Cardiac muscle cell (in vitro differentiated cells and primary cell): ENCODE results near the gene NT5M. TPM values are rescaled to one million over a fixed set of nuclear protein-coding genes. Genes with fewer than 3 reads are reported as not detected.
A peak's percentile ranks its signal among the peaks of the same experiment; 100 is the strongest.
"Not testable (repeated sequence)": the region's sequence is repeated elsewhere in the genome, so short reads cannot be mapped to it uniquely, and the experiment has no call there.

ENCODE experiments used
- DNase-seq, 2 donors: peaks; one replicate each; pipeline versions ENCODE4 v3.0.0 to v3.0.0-alpha.2; 2010 to 2017; ENCODE audit warnings: low read depth in 1 of 2, low spot score in 1 of 2
- H3K27ac ChIP-seq: fragments of 200-600 bp; sonication (generic); 2 replicates; pipeline ENCODE4 v1.5.1; 2016
- H3K27me3 ChIP-seq: fragments of 200-600 bp; sonication (generic); 2 replicates; pipeline ENCODE4 v1.6.0; 2016; ENCODE audit warnings: control low read depth
- H3K36me3 ChIP-seq: fragments of 200-600 bp; sonication (generic); 2 replicates; pipeline ENCODE4 v1.5.1; 2016; ENCODE audit warnings: control low read depth
- H3K4me1 ChIP-seq: fragments of 200-600 bp; sonication (generic); 2 replicates; pipeline ENCODE4 v1.8.1; 2017; ENCODE audit warnings: low read depth, mild to moderate bottlenecking, mixed run types
- H3K4me3 ChIP-seq: fragments of 200-600 bp; sonication (generic); 2 replicates; pipeline ENCODE4 v1.5.1; 2016; ENCODE audit warnings: mild to moderate bottlenecking
- H3K9me3 ChIP-seq: fragments of 200-600 bp; sonication (generic); 2 replicates; pipeline ENCODE4 v1.5.1; 2017; ENCODE audit warnings: low read depth, mild to moderate bottlenecking, control low read depth
- polyA plus RNA-seq: library from polyadenylated mRNA; unstranded; fragments of >200 nt; fragmentation: Nextera tagmentation; extraction: Ambion mirVana; gene quantifications from 2 replicates; pipeline ENCODE4 v1.2.1, GENCODE V29; 2016
- total RNA-seq: library from RNA; depleted of rRNA; stranded (reverse); fragments of >200 nt; gene quantifications from 2 replicates; pipeline ENCODE4 v1.2.3, GENCODE V29; 2016
- TF ChIP-seq, protein P1 (sequence below): IDR thresholded peaks from 2 replicates; pipeline ENCODE4 v1.5.1; 2012; ENCODE audit warnings: low read depth, mild to moderate bottlenecking, low read length

NT5M gene
- total and polyA plus RNA-seq, 2 experiments from 2014 or later = 32.9 to 38.5 TPM

DNA sequence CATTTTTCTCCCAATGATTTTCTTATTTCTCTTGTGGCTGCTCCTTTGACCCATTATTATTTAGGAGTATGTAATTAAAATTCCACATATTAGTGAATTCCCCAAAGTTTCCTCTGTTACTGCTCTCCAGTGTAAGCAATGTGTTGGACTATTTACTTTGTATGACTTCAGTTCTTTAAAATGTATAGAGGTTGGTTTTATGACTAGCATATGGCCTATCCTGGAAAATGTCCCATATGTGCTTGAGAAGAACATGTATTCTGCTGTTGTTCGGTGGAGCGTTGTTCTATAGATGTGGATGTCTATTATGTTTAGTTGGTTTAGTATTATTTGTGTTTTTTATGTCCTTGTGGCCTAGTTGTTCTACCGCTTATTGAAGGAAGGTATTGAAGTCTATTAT lies 6.0 kb upstream of the NT5M start:
- DNase-seq = no peak
- H3K27me3 ChIP-seq = no peaks in the 10 kb centered on the region
- no peaks in the 10 kb centered on the region for H3K36me3 ChIP-seq
- no peak overlapping the region for H3K4me3 ChIP-seq
- no peaks in the 10 kb centered on the region for H3K4me1 ChIP-seq
- TF ChIP-seq, protein P1, sequence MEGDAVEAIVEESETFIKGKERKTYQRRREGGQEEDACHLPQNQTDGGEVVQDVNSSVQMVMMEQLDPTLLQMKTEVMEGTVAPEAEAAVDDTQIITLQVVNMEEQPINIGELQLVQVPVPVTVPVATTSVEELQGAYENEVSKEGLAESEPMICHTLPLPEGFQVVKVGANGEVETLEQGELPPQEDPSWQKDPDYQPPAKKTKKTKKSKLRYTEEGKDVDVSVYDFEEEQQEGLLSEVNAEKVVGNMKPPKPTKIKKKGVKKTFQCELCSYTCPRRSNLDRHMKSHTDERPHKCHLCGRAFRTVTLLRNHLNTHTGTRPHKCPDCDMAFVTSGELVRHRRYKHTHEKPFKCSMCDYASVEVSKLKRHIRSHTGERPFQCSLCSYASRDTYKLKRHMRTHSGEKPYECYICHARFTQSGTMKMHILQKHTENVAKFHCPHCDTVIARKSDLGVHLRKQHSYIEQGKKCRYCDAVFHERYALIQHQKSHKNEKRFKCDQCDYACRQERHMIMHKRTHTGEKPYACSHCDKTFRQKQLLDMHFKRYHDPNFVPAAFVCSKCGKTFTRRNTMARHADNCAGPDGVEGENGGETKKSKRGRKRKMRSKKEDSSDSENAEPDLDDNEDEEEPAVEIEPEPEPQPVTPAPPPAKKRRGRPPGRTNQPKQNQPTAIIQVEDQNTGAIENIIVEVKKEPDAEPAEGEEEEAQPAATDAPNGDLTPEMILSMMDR = no peak
- H3K9me3 ChIP-seq = no peaks in the 10 kb centered on the region
- no peak overlapping the region for H3K27ac ChIP-seq

DNA sequence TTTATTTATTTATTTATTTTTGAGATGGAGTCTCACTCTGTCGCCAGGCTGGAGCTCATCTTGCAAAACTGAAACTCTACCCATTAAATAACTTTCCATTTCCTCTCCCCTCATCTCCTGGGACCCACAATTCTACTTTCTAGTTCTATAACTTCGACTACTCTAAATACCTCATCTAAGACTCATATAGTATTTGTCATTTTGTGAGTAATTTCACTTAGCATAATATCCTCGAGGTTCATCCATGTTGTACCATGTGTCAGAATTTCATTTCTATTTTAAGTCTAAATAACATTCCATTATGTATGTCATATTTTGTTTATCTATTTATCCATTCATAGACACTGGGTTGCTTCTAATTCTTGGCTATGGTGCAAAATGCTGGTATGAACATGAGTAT lies 5.1 kb upstream of the NT5M start:
- no peak for DNase-seq
- Histone ChIP-seq H3K4me1 (no peaks in the 10 kb centered on the region), H3K4me3 (no peak overlapping the region), H3K27me3 (no peaks in the 10 kb centered on the region), H3K36me3 (no peaks in the 10 kb centered on the region), H3K27ac (no peak overlapping the region), H3K9me3 (no peaks in the 10 kb centered on the region)
- TF ChIP-seq, protein P1 = no peak

DNA sequence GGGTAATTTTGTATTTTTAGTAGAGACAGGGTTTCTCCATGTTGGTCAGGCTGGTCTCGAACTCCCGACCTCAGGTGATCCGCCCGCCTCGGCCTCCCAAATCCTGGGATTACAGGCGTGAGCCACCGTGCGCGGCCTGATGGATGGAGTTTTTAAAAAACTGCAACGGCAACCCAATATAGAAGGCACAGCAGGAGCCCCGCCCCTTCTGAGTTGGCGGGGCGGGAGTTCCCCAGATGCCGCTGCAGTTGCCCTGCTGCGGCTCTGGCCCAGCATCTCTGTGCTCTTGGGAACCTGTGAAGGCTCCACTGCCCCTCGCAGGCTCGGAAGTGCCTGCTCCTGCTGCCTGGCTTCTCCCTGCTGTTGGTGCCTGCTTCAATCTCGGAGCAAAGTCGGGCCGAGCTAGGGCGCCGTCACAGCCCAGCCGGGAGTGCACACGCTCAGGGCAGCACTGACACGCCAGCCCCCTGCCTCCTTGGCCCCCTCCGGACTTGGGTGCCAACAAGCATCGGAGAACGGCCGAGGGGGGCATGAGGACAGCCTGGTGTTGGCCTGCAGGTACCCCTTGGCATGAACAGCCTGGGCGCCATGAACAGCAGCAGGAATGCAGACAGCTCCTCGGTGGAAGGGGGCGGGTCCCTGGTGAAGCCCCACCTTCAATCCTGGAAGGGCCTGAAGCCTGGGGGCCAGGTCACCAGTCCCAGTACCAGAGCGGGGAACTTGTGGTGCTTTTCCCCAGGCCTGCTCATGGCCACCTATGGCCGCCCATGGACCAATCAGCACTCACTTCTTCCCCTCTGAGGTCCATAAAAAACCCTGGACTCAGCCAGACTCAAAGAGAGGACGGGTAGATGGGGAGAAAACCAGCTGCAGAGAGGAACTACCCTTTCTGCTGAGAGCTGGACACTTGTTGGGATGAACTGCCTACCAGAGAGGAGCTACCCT lies 2.3 kb upstream of the NT5M start:
- peak overlapping the region; percentile 36 for H3K4me3 ChIP-seq
- H3K27me3 ChIP-seq = no peaks in the 10 kb centered on the region
- peak; percentile 62 to 91 for DNase-seq
- TF ChIP-seq, protein P1 = no peak
- H3K4me1 ChIP-seq = peaks cover 13% of the 10 kb centered on the region
- H3K27ac ChIP-seq = peak overlapping the region; percentile 67
- H3K36me3 ChIP-seq = no peaks in the 10 kb centered on the region
- no peaks in the 10 kb centered on the region for H3K9me3 ChIP-seq

DNA sequence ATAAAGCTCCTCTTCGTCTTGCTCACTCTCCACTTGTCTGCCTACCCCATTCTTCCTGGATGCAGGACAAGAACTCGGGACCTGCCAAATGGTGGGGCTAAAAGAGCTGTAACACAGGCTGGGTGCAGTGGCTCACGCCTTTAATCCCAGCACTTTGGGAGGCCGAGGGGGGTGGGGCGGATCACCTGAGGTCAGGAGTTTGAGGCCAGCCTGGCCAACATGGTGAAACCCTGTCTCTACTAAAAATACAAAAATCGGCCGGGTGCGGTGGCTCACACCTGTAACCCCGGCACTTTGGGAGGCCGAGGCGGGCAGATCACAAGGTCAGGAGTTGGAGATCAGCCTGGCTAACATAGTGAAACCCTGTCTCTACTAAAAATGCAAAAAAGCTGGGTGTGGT lies 1.5 kb upstream of the NT5M start:
- H3K4me1 ChIP-seq = peaks cover 13% of the 10 kb centered on the region
- not testable (repeated sequence) for H3K9me3 ChIP-seq, H3K27me3 ChIP-seq, DNase-seq, H3K36me3 ChIP-seq
- H3K27ac ChIP-seq = peak overlapping the region; percentile 34
- H3K4me3 ChIP-seq = peak overlapping the region; percentile 36

DNA sequence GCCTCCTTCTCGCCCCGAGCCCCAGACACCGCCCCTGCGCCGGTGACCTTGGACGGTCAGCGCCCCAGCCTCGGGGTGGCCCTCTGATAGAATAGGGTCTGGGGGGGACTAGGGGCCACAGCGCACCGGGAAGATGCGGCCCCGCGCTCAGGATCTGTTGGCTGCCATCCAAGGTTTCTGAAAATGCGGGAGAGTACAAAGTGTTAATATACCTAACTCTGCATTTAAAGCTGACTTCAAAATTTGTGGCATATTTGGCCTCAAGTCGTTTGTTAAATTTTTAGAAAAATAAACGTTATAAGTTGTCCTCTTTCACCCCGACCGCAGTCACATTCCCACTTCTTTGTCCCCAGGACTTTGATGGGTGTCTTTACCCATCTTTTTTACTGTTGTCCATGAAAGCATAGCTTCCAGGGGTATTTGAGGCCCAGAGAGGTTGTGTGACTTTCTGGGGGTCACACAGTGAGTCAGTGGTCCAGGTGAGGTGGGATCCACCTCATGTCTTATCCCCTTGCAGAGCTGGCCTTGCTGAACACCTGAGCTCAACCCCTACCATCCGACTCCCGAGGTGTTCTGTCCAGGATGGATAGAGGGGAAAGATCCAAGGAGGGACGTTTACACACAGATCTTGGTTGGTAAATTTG lies 796 bp downstream of the NT5M start:
- H3K4me3 ChIP-seq = peak overlapping the region; percentile 67
- no peaks in the 10 kb centered on the region for H3K27me3 ChIP-seq
- DNase-seq = no peak
- no peaks in the 10 kb centered on the region for H3K36me3 ChIP-seq
- no peak overlapping the region for H3K27ac ChIP-seq
- no peaks in the 10 kb centered on the region for H3K9me3 ChIP-seq
- TF ChIP-seq, protein P1 = no peak
- peaks cover 13% of the 10 kb centered on the region for H3K4me1 ChIP-seq

DNA sequence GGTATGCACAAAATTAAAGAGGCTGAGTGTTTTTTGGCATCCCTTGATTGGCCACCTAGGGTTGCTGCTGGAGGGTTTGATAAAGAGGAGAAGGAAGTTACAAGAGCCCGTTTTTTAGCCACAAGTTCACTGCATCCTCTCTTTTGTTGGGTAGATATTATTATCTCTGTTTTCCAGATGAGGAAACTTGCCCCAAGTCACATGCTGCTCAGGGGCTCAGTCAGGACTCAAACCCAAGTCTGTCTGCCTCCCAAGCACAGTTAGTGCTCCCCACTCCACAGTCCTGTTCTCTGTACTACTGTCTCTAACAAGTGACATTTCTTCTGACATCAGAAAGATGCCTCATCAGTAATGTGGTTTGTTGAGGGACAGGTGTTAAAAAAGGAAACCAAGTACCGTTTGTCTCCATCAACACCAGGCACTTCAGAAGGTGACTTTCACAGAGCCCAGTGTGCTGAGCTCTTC lies 1.4 kb downstream of the NT5M start:
- peaks cover 13% of the 10 kb centered on the region for H3K4me1 ChIP-seq
- H3K36me3 ChIP-seq = no peaks in the 10 kb centered on the region
- TF ChIP-seq, protein P1 = no peak
- no peaks in the 10 kb centered on the region for H3K27me3 ChIP-seq
- no peak overlapping the region for H3K4me3 ChIP-seq
- peak overlapping the region; percentile 1 for H3K27ac ChIP-seq
- no peaks in the 10 kb centered on the region for H3K9me3 ChIP-seq
- DNase-seq = peak in 1 of 2 donors; percentile 43
